Measurements from ENCODE around the gene ABCB6.

The ABCB6 gene

DNA sequence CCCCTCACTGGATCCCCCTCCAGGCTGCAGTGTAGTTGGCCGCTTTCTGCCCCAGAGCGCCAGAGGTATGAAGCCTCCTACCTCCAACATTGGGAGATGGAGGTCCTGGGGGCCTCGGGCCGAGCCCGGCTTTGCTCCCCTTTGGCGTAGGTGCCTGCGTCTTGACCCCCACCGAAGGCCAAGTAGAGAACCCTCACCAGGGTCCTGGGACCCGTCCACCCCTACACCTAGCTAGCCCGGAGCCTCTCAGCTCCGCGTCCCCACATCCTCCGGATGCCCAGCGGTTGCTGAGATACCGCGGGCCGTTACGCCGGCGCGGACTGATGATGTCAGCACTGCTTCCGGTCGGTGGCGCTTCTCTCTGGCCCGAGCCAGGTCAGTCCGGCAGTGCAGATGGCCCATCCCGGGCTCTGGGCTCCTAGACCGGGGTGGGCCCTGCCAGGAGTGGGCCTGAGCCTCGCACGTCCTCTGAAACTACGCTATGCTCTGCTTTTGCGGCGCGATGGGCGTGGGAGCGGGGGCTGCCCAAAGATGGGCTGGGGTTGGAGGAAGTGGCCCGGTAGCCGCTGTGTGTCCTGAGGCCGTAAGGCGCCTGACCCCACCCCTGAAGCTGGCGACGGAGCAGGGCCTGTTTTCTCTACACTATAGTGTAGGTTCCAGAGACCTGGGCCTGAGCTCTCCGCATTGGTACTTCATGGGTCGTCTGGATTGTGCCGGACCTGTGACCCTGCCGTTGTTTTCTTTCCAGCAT lies 26.6 kb upstream of the ABCB6 start, which contains the start of the genes GLB1L and STK16:
TSS of gene GLB1L (minus strand) at position 297 of the 751 bp plus-strand sequence. CDS start 1,871 bp downstream, outside the sequence.
TSS of gene STK16 (plus strand) at position 332 of the 751 bp plus-strand sequence. CDS start 521 bp downstream, outside the sequence.
- no peak for FAIRE-seq

DNA sequence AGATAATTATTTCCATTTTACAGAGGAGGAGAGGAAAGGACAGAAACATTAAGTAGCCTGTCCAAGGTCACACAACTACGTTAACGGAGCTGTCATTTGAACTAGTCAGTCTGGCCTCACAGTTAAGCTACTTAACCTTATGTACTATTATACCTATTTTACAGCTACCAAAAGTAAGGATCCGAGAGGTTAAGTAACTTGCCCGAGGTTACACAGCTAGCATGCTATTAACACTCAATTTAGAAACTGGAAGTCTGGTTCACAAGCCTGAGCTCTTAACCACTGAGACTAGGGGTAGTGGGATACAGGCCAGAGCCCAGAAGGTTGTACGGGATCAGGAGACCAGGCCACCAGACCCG lies 26.0 kb upstream of the ABCB6 start:
- FAIRE-seq: no peak

DNA sequence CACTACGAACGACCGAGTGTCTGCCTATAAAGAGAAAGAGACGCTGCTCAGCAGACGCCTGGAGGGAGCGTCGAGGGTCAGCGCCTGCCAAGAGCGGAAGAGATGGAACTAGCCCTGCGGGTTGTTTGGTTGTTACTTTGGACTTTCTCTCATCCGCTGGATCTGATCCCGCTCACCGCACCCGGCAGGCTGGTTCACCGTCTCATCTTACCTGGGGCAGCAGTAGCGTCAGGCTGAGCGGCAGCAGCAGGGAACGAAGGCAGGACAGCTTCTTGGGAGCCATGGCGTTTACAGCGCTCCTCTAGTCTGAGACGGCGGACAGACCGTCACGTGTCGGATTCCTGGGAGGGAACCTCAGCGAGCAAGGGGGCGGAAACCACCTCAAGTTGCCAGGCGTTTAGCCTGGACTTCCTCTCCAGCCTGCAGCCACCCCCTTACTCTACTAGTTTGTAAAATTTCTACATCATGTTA lies 24.6 kb upstream of the ABCB6 start:
- no peak for FAIRE-seq

DNA sequence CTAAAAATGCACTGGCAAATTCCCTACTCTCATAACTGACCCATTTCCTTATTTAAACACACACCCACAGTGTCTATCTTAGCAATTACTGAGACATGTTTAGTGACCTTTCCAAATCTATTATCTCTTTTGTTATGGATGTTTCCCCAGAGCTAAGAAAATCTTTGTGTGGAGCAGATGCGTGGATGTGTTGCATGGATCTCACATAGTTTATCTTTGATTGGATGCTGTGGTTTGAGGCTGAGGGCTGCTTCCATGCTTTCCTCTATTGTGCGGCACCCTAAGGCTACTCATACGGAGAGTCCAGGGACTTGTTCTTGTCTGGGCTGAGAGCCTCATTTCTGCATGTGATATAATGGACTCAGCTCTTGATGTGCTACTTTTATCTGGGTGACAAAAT lies 15.6 kb upstream of the ABCB6 start:
- no peak for FAIRE-seq

DNA sequence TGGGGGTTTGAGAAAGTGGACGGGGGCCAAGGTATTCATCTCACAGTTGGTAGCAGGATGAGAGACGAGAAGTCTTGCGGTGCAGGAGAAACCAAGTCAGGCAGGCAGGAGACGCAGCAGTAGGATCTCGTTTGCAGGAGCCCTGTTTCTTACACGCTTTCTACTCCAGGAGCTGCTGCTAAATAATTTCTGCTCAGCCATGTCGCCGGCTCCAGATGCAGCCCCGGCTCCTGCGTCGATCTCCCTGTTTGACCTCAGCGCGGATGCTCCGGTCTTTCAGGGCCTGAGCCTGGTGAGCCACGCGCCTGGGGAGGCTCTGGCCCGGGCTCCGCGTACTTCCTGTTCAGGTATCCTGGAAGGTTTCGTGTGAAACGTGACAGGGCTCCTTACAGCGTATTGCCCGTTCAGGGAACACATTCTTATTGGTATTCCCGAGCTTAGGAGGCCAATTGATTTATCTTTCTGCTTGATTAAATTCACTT lies 11.3 kb upstream of the ABCB6 start:
- no peak for FAIRE-seq

DNA sequence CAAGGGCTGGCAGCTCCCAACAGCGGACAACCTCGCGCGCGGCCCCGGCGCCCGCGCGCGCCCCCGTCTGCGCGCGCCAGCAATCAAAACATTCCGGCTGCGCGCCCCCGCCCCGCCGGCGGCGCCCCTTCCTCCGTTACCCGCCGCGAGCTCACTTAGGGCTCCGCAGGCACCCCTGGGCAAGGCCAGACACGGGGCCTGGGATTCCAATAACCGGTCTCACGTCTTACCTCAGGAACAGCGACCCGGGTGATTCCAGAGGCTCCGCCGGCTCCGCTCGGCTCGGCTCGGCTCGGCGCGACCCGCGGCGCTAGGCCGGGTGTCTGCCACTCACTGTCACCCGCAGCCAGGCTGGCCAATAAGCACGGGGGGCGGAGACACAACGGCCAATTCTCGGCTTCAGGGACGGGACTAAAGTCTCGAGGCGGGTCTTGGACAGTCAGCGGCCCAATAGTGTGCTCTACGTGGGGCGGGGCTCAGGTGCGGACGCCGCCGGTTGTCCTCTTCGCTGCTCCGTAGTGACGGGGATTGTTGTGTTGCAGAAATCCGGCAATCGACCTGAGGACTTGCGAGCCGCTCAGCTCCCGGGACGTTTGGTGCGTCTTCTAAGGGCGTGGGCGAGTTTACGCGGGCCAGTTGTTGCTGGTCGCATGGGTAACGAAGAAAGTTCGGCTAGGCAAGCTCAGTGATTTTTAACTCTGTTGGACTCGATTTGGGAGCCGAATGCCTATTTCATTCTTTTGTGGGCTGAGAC lies 10.7 kb upstream of the ABCB6 start, which contains the start of the genes ANKZF1 and ATG9A:
TSS of gene ANKZF1 (plus strand) at position 502 of the 754 bp plus-strand sequence. CDS start 452 bp downstream, outside the sequence.
TSS of gene ATG9A (minus strand) at position 332 of the 754 bp plus-strand sequence. CDS start 1,612 bp downstream, outside the sequence.
- FAIRE-seq: peak; percentile 98

DNA sequence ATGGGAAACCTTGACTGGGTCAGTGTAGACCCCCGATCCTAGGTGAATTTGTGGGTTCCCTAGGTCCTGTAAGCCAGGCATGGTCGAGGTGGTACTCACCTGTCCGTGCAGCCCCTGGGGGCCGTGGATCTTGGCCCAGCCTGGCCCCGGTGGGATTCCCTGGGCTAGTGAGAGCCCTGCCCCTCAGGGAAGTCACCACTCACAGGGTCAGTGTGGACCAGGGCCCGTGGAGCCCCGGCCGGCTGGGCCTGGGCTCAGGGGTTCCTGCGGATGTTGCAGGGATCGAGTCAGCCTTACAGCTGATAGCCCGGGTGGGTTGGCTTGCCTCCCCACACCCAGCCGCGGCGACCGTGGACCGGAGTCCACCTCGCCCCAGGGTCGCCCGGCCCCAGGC lies 10.2 kb upstream of the ABCB6 start:
- FAIRE-seq: no peak

DNA sequence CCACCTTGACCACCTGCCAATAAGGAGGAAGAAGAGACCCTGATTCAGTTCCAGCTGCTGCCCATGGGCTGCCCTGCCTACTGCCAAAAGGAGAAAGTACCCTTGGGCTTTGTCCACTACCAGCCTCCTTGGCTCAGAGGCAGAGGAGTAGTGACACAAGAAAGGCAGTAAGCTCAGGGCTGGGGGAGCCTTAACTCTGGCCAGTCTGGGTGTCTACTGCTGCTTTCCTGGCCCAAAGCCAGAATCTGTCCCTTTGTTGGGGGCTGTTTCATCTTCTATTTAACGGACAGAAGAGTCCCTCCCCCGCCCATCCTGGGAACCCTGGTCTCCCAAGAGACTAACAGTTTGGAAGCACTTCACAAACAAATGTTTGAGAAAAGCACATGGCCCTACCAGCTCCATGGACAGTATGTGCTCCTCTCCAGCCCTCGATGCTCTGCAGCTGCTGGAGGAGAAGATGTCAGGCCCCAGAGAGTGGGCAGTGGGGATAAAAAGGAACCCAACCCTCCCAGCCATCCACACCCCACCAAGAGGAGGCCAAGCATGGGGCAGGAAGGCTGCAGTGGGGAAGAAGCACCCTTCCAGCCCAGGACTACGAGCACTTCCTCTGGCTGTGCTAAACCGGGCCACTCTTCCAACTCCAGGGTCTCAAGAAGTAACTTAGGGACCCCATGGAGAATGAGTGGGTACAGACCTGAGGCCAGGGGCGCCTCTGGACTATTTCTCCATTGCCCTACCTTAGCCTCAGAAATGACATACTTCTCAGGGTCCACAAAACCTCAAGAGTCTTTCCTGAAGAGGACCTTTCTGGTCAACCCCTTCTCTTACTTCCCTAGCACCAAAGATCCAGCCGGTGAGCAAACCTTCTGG lies 9.5 kb upstream of the ABCB6 start:
- FAIRE-seq: no peak

DNA sequence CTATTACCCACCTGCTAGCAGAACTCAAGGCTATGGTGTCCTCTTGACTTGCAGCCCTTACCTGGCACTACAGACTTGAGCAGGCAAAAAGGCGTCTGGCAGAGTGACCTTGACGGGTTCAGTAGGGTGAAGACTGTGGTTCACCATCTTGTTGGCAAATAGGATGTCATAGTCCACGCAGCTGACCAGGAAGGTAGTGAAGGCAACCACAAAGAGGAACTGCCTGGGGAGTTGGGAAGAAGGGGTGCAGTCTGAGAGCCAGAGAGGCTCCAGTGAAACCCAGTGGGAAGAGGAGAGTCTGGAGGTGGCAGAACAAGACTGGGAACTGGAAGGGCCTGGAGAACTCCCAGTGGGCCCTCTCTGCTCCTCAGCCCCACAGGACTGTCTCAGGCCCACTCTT lies 6.6 kb upstream of the ABCB6 start:
- FAIRE-seq: no peak

DNA sequence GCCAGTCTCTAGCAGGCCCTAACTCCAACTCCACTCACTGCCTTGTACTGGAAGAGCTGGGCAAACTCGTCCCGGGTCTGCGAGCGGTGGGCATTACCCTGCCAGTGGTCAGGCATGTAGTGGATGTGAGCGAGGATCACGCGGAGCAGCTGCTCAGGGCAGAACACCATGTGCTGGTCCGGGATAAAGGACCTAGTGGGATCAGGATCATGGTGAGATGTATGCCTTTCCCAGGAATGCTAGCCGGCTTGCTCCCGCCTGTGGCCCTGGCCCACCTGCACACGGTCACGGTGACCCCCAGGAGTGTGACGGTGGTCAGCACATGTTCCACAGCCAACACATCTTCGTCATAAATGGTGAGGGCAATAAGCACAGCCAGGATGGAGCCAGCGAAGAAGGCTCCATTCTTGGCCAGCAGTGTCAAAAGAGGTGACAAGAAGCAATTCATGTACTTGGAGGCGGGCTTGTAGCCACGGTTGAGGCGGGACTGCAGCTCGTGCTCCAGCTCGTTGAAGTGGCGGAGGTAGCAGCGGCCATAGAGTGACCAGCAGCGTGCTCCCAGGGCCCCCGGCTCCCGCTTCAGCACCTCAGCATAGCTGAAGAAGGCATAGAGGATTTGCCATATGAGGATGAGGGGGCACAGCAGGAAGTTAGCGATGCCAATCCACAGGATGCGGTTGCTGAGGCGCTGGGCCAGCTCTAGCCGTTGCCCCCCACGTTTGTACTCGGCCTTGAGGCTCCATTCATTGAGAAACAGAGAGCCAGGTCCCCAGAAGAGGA lies 5.3 kb upstream of the ABCB6 start:
- FAIRE-seq: no peak

DNA sequence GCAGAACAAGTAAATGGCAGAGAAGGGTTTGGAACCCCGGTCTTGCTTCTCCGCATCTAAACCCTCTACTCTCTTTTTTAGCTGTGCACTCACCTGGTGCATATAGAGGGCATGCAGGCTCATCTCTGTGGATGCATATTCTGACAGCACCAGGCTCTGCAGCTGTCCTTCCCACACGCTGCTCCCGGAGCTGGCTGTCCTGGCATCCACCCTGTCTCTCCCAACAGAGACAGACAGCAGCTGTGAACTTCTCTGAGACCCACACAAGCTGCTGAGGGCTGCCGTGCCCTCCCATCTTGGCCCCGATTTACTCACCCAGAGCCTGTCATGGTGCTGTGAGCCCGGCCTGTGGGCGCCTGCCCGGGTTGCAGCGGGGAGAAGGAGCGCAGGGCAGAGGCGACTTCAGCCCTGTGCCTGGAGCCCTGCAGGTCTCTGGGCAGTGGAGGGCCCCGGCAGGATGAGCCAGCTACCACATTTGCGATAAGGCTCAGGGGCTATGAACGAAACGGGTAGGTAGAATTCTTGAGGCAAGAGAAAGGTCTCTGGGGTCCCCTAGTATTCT lies 3.3 kb upstream of the ABCB6 start:
- FAIRE-seq: no peak

DNA sequence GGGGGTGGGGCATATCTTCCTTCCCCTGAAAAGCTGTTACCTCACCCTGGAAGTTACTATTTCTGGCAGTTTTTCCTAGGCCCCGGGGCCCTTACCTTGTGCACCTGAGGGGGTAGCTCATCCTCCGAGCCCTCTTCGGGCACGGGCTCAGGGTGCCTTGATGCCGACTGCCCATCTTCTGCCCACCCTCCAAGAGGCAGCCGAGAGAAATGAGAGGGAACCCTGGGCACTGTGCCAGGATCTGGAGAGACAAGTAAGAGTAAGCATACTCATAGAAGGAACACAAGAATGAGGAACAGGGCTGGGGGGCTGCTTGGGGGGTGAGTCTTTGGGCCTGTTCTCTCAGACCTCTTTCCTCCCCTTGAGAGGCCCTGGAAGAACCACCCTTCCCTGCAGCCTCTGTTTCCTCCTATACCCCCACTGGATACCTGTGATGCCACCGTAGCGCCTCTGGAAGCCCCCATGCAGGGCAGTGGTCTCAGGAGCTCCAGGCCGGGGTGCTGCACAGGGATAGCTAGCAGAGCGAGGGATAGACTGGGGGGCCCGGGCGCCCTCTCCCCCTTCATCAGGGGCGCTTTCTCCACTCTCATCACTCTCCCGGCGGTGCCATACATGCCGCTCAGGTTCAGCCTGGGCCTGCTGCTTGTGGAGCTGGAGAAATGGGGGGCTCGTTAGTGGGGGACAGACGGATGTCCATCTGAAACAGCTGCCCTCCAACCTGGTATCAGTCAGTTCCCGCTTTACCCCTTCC lies 2.1 kb upstream of the ABCB6 start:
- no peak for FAIRE-seq

DNA sequence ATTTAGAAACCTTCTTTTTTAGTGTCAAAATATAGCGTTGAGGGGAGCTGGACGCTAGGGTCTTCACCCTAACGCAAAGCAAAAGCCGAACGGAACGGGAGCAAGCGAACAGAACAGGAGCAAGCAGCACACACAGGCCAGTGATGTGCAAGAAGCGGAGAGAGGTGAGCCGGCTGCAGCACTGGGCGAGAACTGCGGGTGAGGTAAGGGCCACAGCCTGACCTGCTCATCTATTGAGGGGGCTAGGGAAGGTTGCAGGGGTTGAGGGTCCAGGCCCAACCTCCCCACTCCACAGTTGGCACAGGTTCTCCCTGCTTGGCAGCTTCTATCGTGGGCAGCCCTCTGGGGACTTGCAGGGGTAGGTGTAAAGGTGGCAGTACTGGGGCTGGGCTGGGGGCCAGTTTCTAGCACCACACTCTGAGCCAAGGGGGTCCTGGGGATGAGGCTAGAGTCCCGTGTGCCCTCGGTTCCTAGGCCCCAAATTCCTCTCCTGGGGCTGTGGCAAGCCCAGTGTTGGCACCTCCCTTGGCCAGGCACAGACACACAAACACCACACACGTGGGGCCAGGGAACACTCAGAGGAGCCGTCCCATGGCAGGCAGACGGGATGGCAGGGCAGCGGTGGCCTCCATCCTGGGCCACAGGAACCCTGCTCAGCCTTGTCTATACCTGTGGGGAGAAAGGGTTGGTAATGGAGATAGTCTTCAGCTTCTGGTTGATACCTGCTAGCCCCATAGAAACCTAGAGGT lies 1.2 kb upstream of the ABCB6 start:
- no peak for FAIRE-seq

DNA sequence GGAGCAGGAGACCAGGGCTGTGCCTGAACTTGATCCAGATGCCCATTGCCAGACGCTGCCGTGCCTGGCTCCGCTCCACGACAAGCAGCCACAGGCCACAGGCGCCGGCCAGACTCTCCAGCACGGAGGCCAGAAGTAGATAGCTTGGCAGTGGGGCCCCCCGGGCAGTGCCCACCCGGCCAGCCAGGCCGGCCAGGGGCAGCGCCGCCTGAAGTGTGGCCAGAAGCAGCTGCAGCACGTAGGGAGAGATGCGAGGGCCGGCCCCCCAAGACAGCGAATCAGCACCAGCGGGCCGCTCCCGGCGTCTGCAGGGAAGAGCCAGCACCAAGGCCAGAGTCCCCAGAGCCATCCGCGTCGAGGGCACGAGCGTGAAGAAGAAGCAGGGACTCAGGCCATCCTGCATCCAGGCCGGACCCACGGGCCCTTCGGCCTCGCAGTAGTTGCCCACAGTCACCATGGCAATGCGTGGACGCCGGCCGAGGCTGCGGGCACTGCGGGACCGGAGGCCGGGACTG lies 484 bp downstream of the ABCB6 start:
- no peak for FAIRE-seq

DNA sequence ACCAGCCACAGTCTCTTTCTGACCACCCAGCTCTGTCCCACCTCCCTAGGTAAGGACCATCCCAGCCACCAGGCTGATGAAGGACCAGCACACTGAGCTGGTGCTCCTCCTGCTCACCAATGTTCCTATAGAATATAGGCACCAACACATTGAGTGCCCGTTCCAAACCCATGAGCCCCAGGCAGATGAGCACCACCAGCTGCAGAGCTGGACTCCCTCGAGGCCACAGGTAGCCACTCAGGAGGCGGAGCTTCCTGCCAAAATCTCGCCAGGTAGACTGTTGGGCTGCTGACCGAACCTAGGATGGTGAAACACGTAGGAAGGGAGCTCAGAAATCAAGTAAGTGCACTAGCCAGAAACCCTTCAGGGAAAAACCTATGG lies 2.2 kb downstream of the ABCB6 start:
- FAIRE-seq: no peak

DNA sequence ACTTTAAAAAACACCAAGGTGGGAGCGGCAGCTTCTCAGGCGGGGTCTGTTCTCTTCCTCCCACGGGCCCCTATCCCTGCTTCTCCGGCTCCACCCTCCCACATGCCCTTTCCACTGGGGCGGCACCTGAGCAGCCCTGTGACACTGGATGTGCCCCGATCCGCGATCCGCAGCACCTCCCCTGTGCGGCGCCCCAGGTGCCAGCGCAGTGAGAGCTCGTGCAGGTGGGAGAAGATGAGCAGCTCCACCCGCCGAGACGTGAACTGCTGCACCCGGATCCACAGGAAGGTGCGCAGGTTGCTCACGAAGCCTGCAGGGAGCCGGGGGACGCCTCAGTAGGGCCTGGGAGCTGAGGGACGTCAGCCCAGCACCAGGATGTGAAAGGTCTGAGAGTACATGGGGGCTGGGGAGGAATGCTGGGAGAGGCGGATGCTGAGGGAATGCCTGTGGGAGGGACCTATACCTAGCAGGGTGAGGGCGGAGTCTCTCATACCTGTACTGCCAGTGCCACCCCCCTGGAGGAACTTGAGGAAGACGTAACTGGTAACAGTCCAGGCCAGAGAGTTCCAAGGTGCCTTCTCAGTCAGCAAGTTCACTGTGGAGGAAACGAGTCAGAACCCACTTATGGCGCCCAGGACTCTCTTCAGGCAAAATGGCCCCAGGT lies 2.8 kb downstream of the ABCB6 start:
- no peak for FAIRE-seq

DNA sequence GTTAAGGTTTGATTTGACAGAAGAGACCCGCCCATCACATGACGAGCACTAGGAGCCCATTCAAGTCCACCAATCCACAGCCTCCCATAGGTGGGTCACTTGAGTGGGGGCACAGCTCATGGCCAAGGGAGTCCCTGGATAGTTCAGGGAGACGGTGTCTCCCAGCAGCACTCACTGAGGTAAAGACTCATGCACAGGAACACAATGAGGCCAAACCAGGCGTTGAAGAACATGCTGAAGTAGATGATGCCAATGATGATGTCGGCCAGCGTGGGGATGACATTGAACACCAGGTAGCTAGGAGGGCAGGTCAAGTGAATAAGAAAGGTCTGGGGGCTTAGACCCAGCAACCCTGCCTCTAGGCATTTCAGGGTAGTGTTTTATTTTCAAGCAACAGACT lies 4.0 kb downstream of the ABCB6 start:
- no peak for FAIRE-seq

DNA sequence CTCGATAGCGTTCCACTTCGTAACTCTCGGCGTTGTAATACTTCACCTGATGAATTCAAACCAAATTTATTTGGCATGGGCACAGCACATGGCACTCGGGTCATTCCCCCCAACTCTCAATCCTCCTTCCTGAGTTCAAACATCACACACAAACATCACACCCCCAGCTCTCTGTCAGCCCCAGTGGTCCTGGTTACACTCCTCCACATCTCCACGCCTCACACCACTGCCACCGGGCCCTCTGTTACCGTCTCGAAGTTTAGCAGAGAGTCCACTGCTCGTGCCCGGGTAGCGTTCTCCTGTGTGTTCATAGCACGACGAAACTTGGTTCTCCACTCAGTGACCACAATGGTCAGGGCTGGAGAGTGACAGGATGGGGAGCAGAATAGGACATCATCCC lies 4.6 kb downstream of the ABCB6 start:
- no peak for FAIRE-seq

DNA sequence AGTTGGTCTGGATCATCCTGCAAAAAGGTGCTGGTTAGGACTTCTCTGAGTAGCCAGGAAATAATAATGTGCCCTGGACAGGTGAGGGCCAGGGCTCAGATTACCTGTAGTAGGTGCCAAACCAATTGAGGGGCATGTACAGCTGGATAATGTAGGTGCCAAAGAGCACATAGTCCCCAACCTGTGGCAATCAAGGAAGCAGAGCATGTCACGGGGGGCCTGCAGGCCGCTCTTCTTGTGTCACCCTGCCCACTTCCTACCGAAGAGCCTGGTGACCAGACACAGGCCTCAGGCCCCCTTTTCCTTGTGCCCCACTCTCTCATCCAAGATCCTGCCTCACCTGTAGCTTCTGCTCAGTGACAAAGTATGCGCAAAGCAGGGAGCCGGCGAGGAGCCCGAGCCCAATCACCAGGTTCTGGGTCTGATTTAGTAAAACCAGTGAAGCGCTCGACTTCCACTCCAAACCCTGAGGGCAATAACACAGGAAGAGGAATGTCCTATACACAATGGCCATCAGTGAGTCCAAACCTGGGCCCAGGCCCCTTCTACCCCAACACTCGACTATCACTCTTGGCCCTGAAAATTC lies 5.2 kb downstream of the ABCB6 start:
- FAIRE-seq: no peak
